MM.1S (cell line): ENCODE measurements around the gene ZNF134.

Source experiments
- EZH2 ChIP-seq: fragments of 300-600 bp; sonication (generic); optimal IDR thresholded peaks from 2 replicates; pipeline ENCODE3; 2017; ENCODE audit warnings: low read depth, mild to moderate bottlenecking, antibody characterized with exemption, low read length, mixed read lengths
- TF ChIP-seq, protein P1 (sequence below): fragments of 300-600 bp; sonication (generic); IDR thresholded peaks from 2 replicates; pipeline ENCODE4 v1.5.1; 2016; ENCODE audit warnings: antibody characterized with exemption, low read length, mixed read lengths

DNA sequence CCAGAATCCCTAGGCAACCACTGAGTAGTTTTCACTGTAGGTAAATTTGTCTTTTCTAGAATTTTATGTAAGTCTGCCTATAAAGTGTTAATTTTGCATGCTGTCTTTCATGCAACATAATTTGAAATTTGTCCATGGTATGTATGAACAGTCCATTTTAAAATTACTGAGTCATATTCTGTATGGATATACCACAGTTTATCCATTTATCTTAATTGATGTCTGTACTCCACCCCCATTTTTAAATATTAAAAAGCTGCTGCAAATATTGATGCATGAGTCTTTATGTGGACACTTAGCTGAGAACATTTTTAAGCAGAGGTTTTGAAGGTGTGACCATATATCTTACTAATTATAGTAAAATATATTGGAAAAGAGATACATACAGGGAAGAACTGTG, 9.0 kb downstream of the ZNF134 start:
- TF ChIP-seq, protein P1, sequence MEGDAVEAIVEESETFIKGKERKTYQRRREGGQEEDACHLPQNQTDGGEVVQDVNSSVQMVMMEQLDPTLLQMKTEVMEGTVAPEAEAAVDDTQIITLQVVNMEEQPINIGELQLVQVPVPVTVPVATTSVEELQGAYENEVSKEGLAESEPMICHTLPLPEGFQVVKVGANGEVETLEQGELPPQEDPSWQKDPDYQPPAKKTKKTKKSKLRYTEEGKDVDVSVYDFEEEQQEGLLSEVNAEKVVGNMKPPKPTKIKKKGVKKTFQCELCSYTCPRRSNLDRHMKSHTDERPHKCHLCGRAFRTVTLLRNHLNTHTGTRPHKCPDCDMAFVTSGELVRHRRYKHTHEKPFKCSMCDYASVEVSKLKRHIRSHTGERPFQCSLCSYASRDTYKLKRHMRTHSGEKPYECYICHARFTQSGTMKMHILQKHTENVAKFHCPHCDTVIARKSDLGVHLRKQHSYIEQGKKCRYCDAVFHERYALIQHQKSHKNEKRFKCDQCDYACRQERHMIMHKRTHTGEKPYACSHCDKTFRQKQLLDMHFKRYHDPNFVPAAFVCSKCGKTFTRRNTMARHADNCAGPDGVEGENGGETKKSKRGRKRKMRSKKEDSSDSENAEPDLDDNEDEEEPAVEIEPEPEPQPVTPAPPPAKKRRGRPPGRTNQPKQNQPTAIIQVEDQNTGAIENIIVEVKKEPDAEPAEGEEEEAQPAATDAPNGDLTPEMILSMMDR = no peak
- no peak for TF ChIP-seq EZH2
